GM12878 (cell line): ENCODE results near the gene APEX2. TPM values are rescaled to one million over a fixed set of nuclear protein-coding genes. Genes with fewer than 3 reads are reported as not detected.
"Not testable (repeated sequence)": the region's sequence is repeated elsewhere in the genome, so short reads cannot be mapped to it uniquely, and the experiment has no call there.

Experiments used
- ATAC-seq: fragments of 200-7000 bp; cut with Tn5 transposase; 3 replicates; pipeline ENCODE4 v1.9.1; 2020; ENCODE audit warnings: mild to moderate bottlenecking, moderate library complexity
- BruUV-seq: library from RNA; stranded (reverse); fragments of 400-500 nt; replicated peaks from 2 replicates; lab custom pipeline; 2021; lab: Mats Ljungman, UMichigan
- CTCF ChIA-PET: fragments of 300-600 bp; sonication (Branson Sonifier 250); formaldehyde crosslinking; extraction: SDS; loops from one replicate; lab custom pipeline; 2021; ENCODE audit warnings: inconsistent platforms; lab: Yijun Ruan, JAX
- POLR2A ChIA-PET: fragments of 350-600 bp; formaldehyde crosslinking; extraction: SDS; loops from one replicate; lab custom pipeline; 2021; ENCODE audit warnings: inconsistent platforms; lab: Charles Lee
- RAD21 ChIA-PET: fragments of 300-600 bp; sonication (Branson Sonifier 250); formaldehyde crosslinking; loops from one replicate; lab custom pipeline; 2023; ENCODE audit warnings: antibody characterized with exemption; ENCODE audit not compliant: unreplicated experiment; lab: Charles Lee
- SMC1A ChIA-PET: fragments of 300-600 bp; sonication (Branson Sonifier 250); formaldehyde crosslinking; loops from one replicate; lab custom pipeline; 2023; ENCODE audit not compliant: unreplicated experiment, uncharacterized antibody; lab: Charles Lee
- DNase-seq: peaks from one replicate; pipeline ENCODE4 v3.0.0-alpha.2; 2011; ENCODE audit warnings: low read depth, low spot score
- FAIRE-seq: peaks from 3 replicates; lab custom pipeline; 2011; peaks lifted over from hg19 to GRCh38; lab: Jason Lieb, UNC
- H2AFZ ChIP-seq: 2 replicates; pipeline ENCODE4 v1.6.0; 2011; ENCODE audit warnings: low read depth, low read length, control low read depth; ENCODE audit not compliant: control insufficient read depth
- H3K27ac ChIP-seq: 2 replicates; pipeline ENCODE4 v1.5.1; 2011; ENCODE audit warnings: control low read depth; ENCODE audit not compliant: control insufficient read depth, insufficient read depth
- H3K27me3 ChIP-seq, 2 experiments: replicated peaks in 1 of 2; 2 replicates each; pipeline versions ENCODE4 v1.6.0 to v1.6.1; 2011; ENCODE audit warnings: low read length in 1 of 2; ENCODE audit not compliant: control insufficient read depth in 2 of 2, insufficient read depth in 2 of 2
- H3K36me3 ChIP-seq, 2 experiments: 2 replicates each; pipeline ENCODE4 v1.5.1; 2011; ENCODE audit warnings: low read length in 1 of 2; ENCODE audit not compliant: control insufficient read depth in 2 of 2, insufficient read depth in 2 of 2
- H3K4me1 ChIP-seq: 2 replicates; pipeline ENCODE4 v1.6.1; 2011; ENCODE audit warnings: mild to moderate bottlenecking, low read length, moderate library complexity, mixed read lengths; ENCODE audit not compliant: control insufficient read depth, insufficient read depth
- H3K4me2 ChIP-seq: 2 replicates; pipeline ENCODE4 v1.6.0; 2011; ENCODE audit warnings: control low read depth; ENCODE audit not compliant: control insufficient read depth, insufficient read depth
- H3K4me3 ChIP-seq: fragments of 200-600 bp; sonication (generic); 2 replicates; pipeline ENCODE4 v1.5.1; 2016
- H3K79me2 ChIP-seq: 2 replicates; pipeline ENCODE4 v1.6.0; 2011; ENCODE audit warnings: low read length; ENCODE audit not compliant: control insufficient read depth, insufficient read depth
- H3K9ac ChIP-seq: 2 replicates; pipeline ENCODE4 v1.8.0; 2011; ENCODE audit warnings: low read length, control low read depth, mixed read lengths; ENCODE audit not compliant: control insufficient read depth, insufficient read depth
- H3K9me3 ChIP-seq: replicated peaks from 3 replicates; pipeline ENCODE4 v1.5.1; 2011; ENCODE audit warnings: mild to moderate bottlenecking, low read length; ENCODE audit not compliant: control insufficient read depth, insufficient read depth
- H4K20me1 ChIP-seq: 2 replicates; pipeline ENCODE4 v1.6.0; 2011; ENCODE audit not compliant: control insufficient read depth, insufficient read depth
- EP300 ChIP-seq, 2 experiments: fragments of 150-350 bp in 1 of 2; IDR thresholded peaks; 2 replicates each; pipeline ENCODE4 v1.6.1; 2011 to 2012; ENCODE audit warnings: low read depth in 2 of 2, low read length in 2 of 2, borderline replicate concordance in 1 of 2, improper control_type of control experiment in 1 of 2, inconsistent platforms in 1 of 2; ENCODE audit not compliant: control insufficient read depth in 1 of 2
- MTA3 ChIP-seq: IDR thresholded peaks from 2 replicates; pipeline ENCODE4 v1.6.1; 2012; ENCODE audit warnings: low read length, inconsistent platforms, borderline replicate concordance
- MYC ChIP-seq: IDR thresholded peaks from 2 replicates; pipeline ENCODE4 v1.6.1; 2011; ENCODE audit warnings: mild to moderate bottlenecking, low read length, moderate library complexity, inconsistent platforms; ENCODE audit not compliant: insufficient read depth, insufficient replicate concordance, insufficient read length, severe bottlenecking
- WGBS: methylation state at CpG from one replicate; pipeline ENCODE4 v1.1.6; 2016; ENCODE audit warnings: low lambda C conversion rate; ENCODE audit not compliant: insufficient replicate concordance, insufficient coverage; ENCODE audit errors: missing lambda C conversion rate; 5-methylcytosine and 5-hydroxymethylcytosine counted together
- in situ Hi-C: fragments of 300-500 bp; cut with MboI; formaldehyde crosslinking; loops from 9 replicates; pipeline ENCODE4 v1.14.3; 2018; ENCODE audit warnings: mixed read lengths
- intact Hi-C: fragments of 100-400 bp; cut with micrococcal nuclease; formaldehyde crosslinking; loops from one replicate; pipeline ENCODE4 v1.14.2; 2022; ENCODE audit not compliant: unreplicated experiment
- polyA plus RNA-seq, 11 experiments: library from polyadenylated mRNA; depleted of rRNA in 4 of 11; unstranded in 6 of 11; stranded (reverse) in 5 of 11; fragments of >200 nt; fragmentation: Nextera tagmentation in 4 of 11; fragmentation: Illumina TruSeq in 1 of 11; extraction: Ambion mirVana in 4 of 11; extraction: Trizol in 1 of 11; gene quantifications; 1 replicate in 1 of 11; 2 replicates in 10 of 11; pipeline versions ENCODE4 v1.2.1 to v1.2.3, GENCODE V29; 2011 to 2016; ENCODE audit warnings: inconsistent platforms in 2 of 11, missing spikeins in 2 of 11, low read depth in 1 of 11
- total RNA-seq, 4 experiments: library from RNA; depleted of rRNA in 3 of 4; stranded (reverse); fragments of >200 nt in 3 of 4; fragmentation: Illumina TruSeq in 1 of 4; extraction: Trizol in 1 of 4; gene quantifications; 2 replicates each; pipeline versions ENCODE4 v1.2.1 to v1.2.3, GENCODE V29; 2013 to 2021
- TF ChIP-seq, protein P1 (sequence below): fragments of 450-650 bp; IDR thresholded peaks from 2 replicates; pipeline ENCODE4 v1.6.1; 2017; ENCODE audit warnings: mild to moderate bottlenecking
- TF ChIP-seq, protein P2 (sequence below): fragments of 450-650 bp; IDR thresholded peaks from 2 replicates; pipeline ENCODE4 v1.6.1; 2014; ENCODE audit warnings: mild to moderate bottlenecking
- TF ChIP-seq, protein P3 (sequence below): IDR thresholded peaks from 2 replicates; pipeline ENCODE4 v1.6.1; 2012; ENCODE audit warnings: low read depth, low read length, improper control_type of control experiment

The APEX2 gene
- total and polyA plus RNA-seq, 10 of the 15 experiments (the other 5 are each of a cell fraction or from before 2014, with no cell fraction given) = 14.9 to 51.7 (median 35.6) TPM

DNA sequence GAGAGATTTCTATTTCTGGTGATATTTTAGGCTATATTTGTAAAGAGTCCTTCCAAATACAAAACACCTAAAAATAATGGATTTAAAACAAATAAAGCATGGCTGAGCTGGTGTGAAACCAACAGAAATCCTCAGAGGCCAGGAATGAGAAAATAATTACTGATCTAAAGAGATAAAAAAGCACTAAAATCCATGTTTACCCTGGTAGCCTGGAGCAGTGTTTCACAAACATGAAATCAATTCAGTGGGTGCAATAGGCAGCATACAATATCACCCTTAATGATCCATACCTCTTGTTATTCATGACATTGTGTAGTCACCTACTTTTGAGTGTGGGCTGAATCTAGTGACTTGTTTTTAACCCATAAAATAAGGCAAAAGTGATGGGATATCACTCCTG lies 20.7 kb upstream of the APEX2 start (continued):
- TF ChIP-seq, protein P1, sequence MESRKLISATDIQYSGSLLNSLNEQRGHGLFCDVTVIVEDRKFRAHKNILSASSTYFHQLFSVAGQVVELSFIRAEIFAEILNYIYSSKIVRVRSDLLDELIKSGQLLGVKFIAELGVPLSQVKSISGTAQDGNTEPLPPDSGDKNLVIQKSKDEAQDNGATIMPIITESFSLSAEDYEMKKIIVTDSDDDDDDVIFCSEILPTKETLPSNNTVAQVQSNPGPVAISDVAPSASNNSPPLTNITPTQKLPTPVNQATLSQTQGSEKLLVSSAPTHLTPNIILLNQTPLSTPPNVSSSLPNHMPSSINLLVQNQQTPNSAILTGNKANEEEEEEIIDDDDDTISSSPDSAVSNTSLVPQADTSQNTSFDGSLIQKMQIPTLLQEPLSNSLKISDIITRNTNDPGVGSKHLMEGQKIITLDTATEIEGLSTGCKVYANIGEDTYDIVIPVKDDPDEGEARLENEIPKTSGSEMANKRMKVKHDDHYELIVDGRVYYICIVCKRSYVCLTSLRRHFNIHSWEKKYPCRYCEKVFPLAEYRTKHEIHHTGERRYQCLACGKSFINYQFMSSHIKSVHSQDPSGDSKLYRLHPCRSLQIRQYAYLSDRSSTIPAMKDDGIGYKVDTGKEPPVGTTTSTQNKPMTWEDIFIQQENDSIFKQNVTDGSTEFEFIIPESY = no peak
- TF ChIP-seq, protein P2, sequence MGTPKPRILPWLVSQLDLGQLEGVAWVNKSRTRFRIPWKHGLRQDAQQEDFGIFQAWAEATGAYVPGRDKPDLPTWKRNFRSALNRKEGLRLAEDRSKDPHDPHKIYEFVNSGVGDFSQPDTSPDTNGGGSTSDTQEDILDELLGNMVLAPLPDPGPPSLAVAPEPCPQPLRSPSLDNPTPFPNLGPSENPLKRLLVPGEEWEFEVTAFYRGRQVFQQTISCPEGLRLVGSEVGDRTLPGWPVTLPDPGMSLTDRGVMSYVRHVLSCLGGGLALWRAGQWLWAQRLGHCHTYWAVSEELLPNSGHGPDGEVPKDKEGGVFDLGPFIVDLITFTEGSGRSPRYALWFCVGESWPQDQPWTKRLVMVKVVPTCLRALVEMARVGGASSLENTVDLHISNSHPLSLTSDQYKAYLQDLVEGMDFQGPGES = no peak
- TF ChIP-seq, protein P3, sequence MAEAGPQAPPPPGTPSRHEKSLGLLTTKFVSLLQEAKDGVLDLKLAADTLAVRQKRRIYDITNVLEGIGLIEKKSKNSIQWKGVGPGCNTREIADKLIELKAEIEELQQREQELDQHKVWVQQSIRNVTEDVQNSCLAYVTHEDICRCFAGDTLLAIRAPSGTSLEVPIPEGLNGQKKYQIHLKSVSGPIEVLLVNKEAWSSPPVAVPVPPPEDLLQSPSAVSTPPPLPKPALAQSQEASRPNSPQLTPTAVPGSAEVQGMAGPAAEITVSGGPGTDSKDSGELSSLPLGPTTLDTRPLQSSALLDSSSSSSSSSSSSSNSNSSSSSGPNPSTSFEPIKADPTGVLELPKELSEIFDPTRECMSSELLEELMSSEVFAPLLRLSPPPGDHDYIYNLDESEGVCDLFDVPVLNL = no peak
- TF ChIP-seq, all 136 proteins: peak for 0

DNA sequence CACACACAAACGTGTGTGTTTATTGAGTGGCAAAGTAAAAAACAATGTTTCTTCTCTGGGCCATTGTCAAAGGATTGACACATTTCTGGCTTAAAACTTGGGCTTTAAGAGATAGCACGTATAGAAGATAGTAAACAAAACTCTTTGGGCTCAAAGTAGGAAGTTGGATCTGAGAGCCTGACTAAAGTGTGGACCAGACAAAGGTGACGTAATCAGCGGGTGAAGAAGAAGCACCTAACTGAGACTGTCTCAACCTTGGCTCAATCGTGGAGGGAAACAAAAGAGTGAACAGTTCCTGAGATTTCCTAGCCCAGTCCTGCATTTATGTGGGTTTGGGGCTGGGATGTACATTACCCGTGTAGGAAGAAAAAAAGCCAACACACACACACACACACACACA lies 19.8 kb upstream of the APEX2 start:
- Histone ChIP-seq H3K79me2 (no peaks in the 10 kb centered on the region), H2AFZ (no peak overlapping the region; the same call in 1 of the 2 replicates), H3K4me2 (no peak overlapping the region), H3K27ac (no peak overlapping the region), H3K4me1 (no peaks in the 10 kb centered on the region), H3K27me3 (no peaks in the 10 kb centered on the region), H3K36me3 (no peaks in the 10 kb centered on the region), H3K9ac (no peak overlapping the region), H4K20me1 (no peaks in the 10 kb centered on the region), H3K9me3 (no peaks in the 10 kb centered on the region; the same call in 2 of the 3 replicates), H3K4me3 (no peak overlapping the region)
- 24% methylated on average over 6 of the region's 6 CpGs for WGBS
- ChIA-PET CTCF (no interaction called here), RAD21 (no interaction called here), POLR2A (no interaction called here), SMC1A (no interaction called here)
- TF ChIP-seq MTA3 (no peak), MYC (no peak), EP300 (IDR thresholded peaks at IDR 0.05; ENCODE audit: borderline replicate concordance in 1 of 2, control insufficient read depth in 1 of 2, low read depth in 2 of 2, low read length in 2 of 2) (no peak)
- in situ Hi-C loops (no loop called here), intact Hi-C loops (no loop called here)
- DNase-seq (no peak), FAIRE-seq (no peak), ATAC-seq (no peak)
- BruUV-seq = no TSS peak

DNA sequence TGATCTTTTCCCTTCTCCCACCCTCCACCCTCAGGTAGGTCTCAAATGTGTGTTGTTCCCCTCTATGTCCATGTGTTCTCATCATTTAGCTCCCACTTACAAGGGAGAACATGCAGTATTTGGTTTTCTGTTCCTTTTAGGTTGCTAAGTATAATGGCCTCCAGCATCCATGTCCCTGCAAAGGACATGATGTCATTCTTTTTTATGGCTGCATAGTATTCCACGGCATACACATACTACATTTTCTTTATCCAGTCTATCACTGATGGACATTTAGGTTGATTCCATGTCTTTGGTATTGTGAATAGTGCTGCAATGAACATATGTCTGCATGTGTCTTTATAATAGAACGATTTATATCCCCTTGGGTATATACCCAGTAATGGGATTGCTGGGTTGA lies 16.9 kb upstream of the APEX2 start:
- SMC1A ChIA-PET, H3K79me2 ChIP-seq, RAD21 ChIA-PET, ATAC-seq, H3K9ac ChIP-seq, H3K27me3 ChIP-seq, DNase-seq, POLR2A ChIA-PET, H3K36me3 ChIP-seq, H3K9me3 ChIP-seq, intact Hi-C loops, BruUV-seq, FAIRE-seq, CTCF ChIA-PET, H2AFZ ChIP-seq, H3K4me1 ChIP-seq, in situ Hi-C loops, H3K4me2 ChIP-seq, H4K20me1 ChIP-seq, H3K4me3 ChIP-seq, H3K27ac ChIP-seq: not testable (repeated sequence)
- WGBS = 9% methylated on average over 2 of the region's 2 CpGs
